ENCODE measurements around the gene NRXN3. TPM values are rescaled to one million over a fixed set of nuclear protein-coding genes. Genes with fewer than 3 reads are reported as not detected.

Gene NRXN3
- total RNA-seq, 1 experiment from 2014 or later = not detected

GRCh38 chr14:78142998-78143397 is 27.2 kb upstream of the NRXN3 start:
- no peaks in the 10 kb centered on the region for H3K27me3 ChIP-seq (ENCODE audit: control insufficient read depth, insufficient read depth, low read length)
- in situ Hi-C loops (cut with HindIII; ENCODE audit: low pct_unique_long_range_greater_than_20kb, low sequenced_read_pairs) (no loop called here), intact Hi-C loops (cut with micrococcal nuclease; ENCODE audit: unreplicated experiment) (no loop called here)
- no TSS peak for BruUV-seq (replicated peaks)
- TF ChIP-seq SIN3A (IDR thresholded peaks at IDR 0.05; ENCODE audit: borderline replicate concordance, insufficient read depth, low read depth, low read length) (no peak), CTCF (IDR thresholded peaks at IDR 0.05) (no peak), REST (IDR thresholded peaks at IDR 0.05; ENCODE audit: insufficient read depth in 1 of 2, low read depth in 2 of 2, low read length in 1 of 2) (no peak), TCF7L2 (IDR thresholded peaks at IDR 0.05; ENCODE audit: low read depth, low read length) (no peak)
- ChIA-PET CTCF (no interaction called here), POLR2A (no interaction called here)
- H3K4me3 ChIP-seq (ENCODE audit: low read depth in 2 of 2, low read length in 2 of 2) = no peak overlapping the region
- no peaks in the 10 kb centered on the region for H3K4me1 ChIP-seq (ENCODE audit: control insufficient read depth, insufficient read depth, low read length)
- H3K36me3 ChIP-seq (ENCODE audit: control insufficient read depth, insufficient read depth, low read length) = no peaks in the 10 kb centered on the region
- no peak overlapping the region for H3K27ac ChIP-seq (ENCODE audit: low read length)
- no peak for ATAC-seq
- no peak for DNase-seq (ENCODE audit: low read depth, low spot score)
- no peaks in the 10 kb centered on the region for H3K9me3 ChIP-seq (ENCODE audit: control insufficient read depth, insufficient read depth, low read depth, low read length)

- no peaks in the 10 kb centered on the region for H3K9me3 ChIP-seq (ENCODE audit: control insufficient read depth, insufficient read depth, low read depth, low read length)
- H3K4me1 ChIP-seq (ENCODE audit: control insufficient read depth, insufficient read depth, low read length) = no peaks in the 10 kb centered on the region
- no TSS peak for BruUV-seq (replicated peaks)
- no peak for DNase-seq (ENCODE audit: low read depth, low spot score)
- intact Hi-C loops (cut with micrococcal nuclease; ENCODE audit: unreplicated experiment) (no loop called here), in situ Hi-C loops (cut with HindIII; ENCODE audit: low pct_unique_long_range_greater_than_20kb, low sequenced_read_pairs) (no loop called here)
- TF ChIP-seq SIN3A (IDR thresholded peaks at IDR 0.05; ENCODE audit: borderline replicate concordance, insufficient read depth, low read depth, low read length) = no peak
- TF ChIP-seq REST (IDR thresholded peaks at IDR 0.05; ENCODE audit: insufficient read depth in 1 of 2, low read depth in 2 of 2, low read length in 1 of 2) = no peak
- ATAC-seq = no peak
- no peaks in the 10 kb centered on the region for H3K27me3 ChIP-seq (ENCODE audit: control insufficient read depth, insufficient read depth, low read length)
- no peak overlapping the region for H3K27ac ChIP-seq (ENCODE audit: low read length)
- POLR2A ChIA-PET = no interaction called here
- CTCF ChIA-PET = no interaction called here
- H3K36me3 ChIP-seq (ENCODE audit: control insufficient read depth, insufficient read depth, low read length) = no peaks in the 10 kb centered on the region
- H3K4me3 ChIP-seq (ENCODE audit: low read depth in 2 of 2, low read length in 2 of 2) = no peak overlapping the region
Measured at GRCh38 chr14:78143489-78144145, 26.6 kb upstream of the NRXN3 start.

Data from Panc1 (cell line).